Gastrocnemius medialis (tissue), 4 donors: ENCODE data around the gene SLC5A4. TPM values are rescaled to one million over a fixed set of nuclear protein-coding genes. Genes with fewer than 3 reads are reported as not detected.

ENCODE experiments used
- ATAC-seq, 2 donors: fragments of 150-250 bp; one replicate each; pipeline ENCODE4 v1.9.1; 2016
- DNase-seq, 2 donors: peaks; one replicate each; pipeline ENCODE4 v3.0.0-alpha.2; 2019
- H3K27ac ChIP-seq, 4 donors: fragments of 200-600 bp; sonication (generic); 1 replicate in 1 of 4; 2 replicates in 3 of 4; pipeline ENCODE4 v1.5.1; 2016 to 2018; ENCODE audit warnings: mild to moderate bottlenecking in 2 of 4, moderate library complexity in 1 of 4
- H3K27me3 ChIP-seq, 3 donors: fragments of 200-600 bp; sonication (generic) in 2 of 3; 1 replicate in 1 of 3; 2 replicates in 2 of 3; pipeline versions ENCODE4 v1.5.1 to v1.6.0; 2016 to 2019; ENCODE audit warnings: mild to moderate bottlenecking in 1 of 3, moderate library complexity in 1 of 3
- H3K36me3 ChIP-seq, 2 donors: fragments of 200-600 bp; sonication (generic) in 1 of 2; one replicate each; pipeline ENCODE4 v1.5.1; 2017 to 2018
- H3K4me1 ChIP-seq, 2 donors: fragments of 200-600 bp; sonication (generic) in 1 of 2; one replicate each; pipeline ENCODE4 v1.5.1; 2016 to 2017; ENCODE audit warnings: mild to moderate bottlenecking in 2 of 2
- H3K4me3 ChIP-seq, 4 donors: fragments of 200-600 bp; sonication (generic) in 3 of 4; 1 replicate in 1 of 4; 2 replicates in 3 of 4; pipeline ENCODE4 v1.5.1; 2016 to 2019; ENCODE audit warnings: mild to moderate bottlenecking in 2 of 4
- H3K9me3 ChIP-seq, 3 donors: fragments of 200-600 bp; sonication (generic) in 2 of 3; 1 replicate in 1 of 3; 2 replicates in 2 of 3; pipeline ENCODE4 v1.5.1; 2016 to 2019
- CTCF ChIP-seq, 5 experiments: fragments of 450-650 bp in 3 of 5; fragments of 200-600 bp in 2 of 5; sonication (generic) in 2 of 5; IDR thresholded peaks in 4 of 5; conservative IDR thresholded peaks in 1 of 5; 1 replicate in 4 of 5; 2 replicates in 1 of 5; pipeline ENCODE4 v1.5.1; 2016 to 2019; ENCODE audit warnings: antibody characterized with exemption in 5 of 5, mild to moderate bottlenecking in 3 of 5, moderate library complexity in 3 of 5
- POLR2A ChIP-seq, 2 donors: fragments of 450-650 bp; IDR thresholded peaks; one replicate each; pipeline ENCODE4 v1.6.1; 2017; ENCODE audit warnings: antibody characterized with exemption in 2 of 2, mild to moderate bottlenecking in 2 of 2, moderate library complexity in 2 of 2
- in situ Hi-C, 4 donors: fragments of 200-750 bp; cut with MboI; loops; one replicate each; pipeline versions ENCODE4 v1.15.0 to v1.8.0; 2017; ENCODE audit warnings: low sequenced_read_pairs in 4 of 4
- intact Hi-C: fragments of 100-400 bp; cut with DNase I; formaldehyde crosslinking; loops from one replicate; pipeline ENCODE4 v1.15.1; 2023; ENCODE audit warnings: low total_unique reads
- total RNA-seq, 4 donors: library from RNA; depleted of rRNA; stranded (reverse); fragments of >200 nt; gene quantifications; one replicate each; pipeline versions ENCODE4 v1.1.0 to v1.2.3, GENCODE V29; 2016

SLC5A4 gene
- total RNA-seq, 4 donors from 2014 or later, result 0.18 TPM; not detected in 3

DNA sequence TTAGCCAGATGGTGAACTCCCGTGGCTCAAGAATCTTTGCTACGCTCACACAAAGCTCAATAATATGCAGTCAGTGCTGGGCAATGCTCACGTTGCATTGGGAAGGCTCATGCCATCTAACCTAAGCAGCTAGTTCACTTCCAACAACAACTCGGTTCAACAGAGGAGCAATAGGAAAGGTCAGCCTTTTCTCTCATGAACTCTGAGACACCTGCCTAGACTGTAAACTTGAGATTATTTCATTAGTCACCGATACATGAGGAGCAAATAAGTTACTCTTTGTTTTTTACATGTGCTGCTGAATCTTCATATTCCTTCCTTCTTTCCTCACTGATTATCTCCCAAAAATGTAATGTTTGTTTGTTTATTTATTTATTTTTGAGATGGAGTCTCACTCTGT lies 9.0 kb downstream of the SLC5A4 start:
- H3K4me1 ChIP-seq, result no peaks in the 10 kb centered on the region
- no peaks in the 10 kb centered on the region for H3K27me3 ChIP-seq
- TF ChIP-seq CTCF (IDR thresholded peaks at IDR 0.05 in 4 of 5, conservative IDR thresholded peaks at IDR 0.05 in 1 of 5) (no peak), POLR2A (IDR thresholded peaks at IDR 0.05) (no peak)
- in situ Hi-C loops (loop anchor here in 1 of 4 donors (25.0 kb wide), 1 partner anchor 91 kb away; no protein-coding TSS in a partner anchor), intact Hi-C loops (no loop called here)
- ATAC-seq, result no peak
- no peak overlapping the region for H3K27ac ChIP-seq
- H3K4me3 ChIP-seq, result no peak overlapping the region
- no peaks in the 10 kb centered on the region for H3K36me3 ChIP-seq
- no peak for DNase-seq
- H3K9me3 ChIP-seq, result no peaks in the 10 kb centered on the region

- intact Hi-C loops, result no loop called here
- TF ChIP-seq POLR2A (IDR thresholded peaks at IDR 0.05) (no peak), CTCF (IDR thresholded peaks at IDR 0.05 in 4 of 5, conservative IDR thresholded peaks at IDR 0.05 in 1 of 5) (no peak)
These were observed 10.1 kb downstream of the SLC5A4 start for GRCh38 chr22:32245042-32245441.

GRCh38 chr22:32244547-32244946 lies 10.6 kb downstream of the SLC5A4 start:
- in situ Hi-C loops, result loop anchor here in 1 of 4 donors (25.0 kb wide), 1 partner anchor 93 kb away; no protein-coding TSS in a partner anchor
- H3K9me3 ChIP-seq, result no peaks in the 10 kb centered on the region
- no peak overlapping the region for H3K4me3 ChIP-seq
- no peaks in the 10 kb centered on the region for H3K4me1 ChIP-seq
- DNase-seq (no peak), ATAC-seq (no peak)
- H3K27me3 ChIP-seq, result no peaks in the 10 kb centered on the region
- no peak for TF ChIP-seq POLR2A (IDR thresholded peaks at IDR 0.05)
- no peak for TF ChIP-seq CTCF (IDR thresholded peaks at IDR 0.05 in 4 of 5, conservative IDR thresholded peaks at IDR 0.05 in 1 of 5)
- H3K27ac ChIP-seq, result no peak overlapping the region
- no peaks in the 10 kb centered on the region for H3K36me3 ChIP-seq
- intact Hi-C loops, result no loop called here

More at GRCh38 chr22:32245042-32245441, 10.1 kb downstream of the SLC5A4 start:
- DNase-seq (no peak), ATAC-seq (no peak)
- Histone ChIP-seq H3K4me3 (no peak overlapping the region), H3K9me3 (no peaks in the 10 kb centered on the region), H3K27me3 (no peaks in the 10 kb centered on the region), H3K4me1 (no peaks in the 10 kb centered on the region), H3K36me3 (no peaks in the 10 kb centered on the region), H3K27ac (no peak overlapping the region)
- in situ Hi-C loops, result loop anchor here in 1 of 4 donors (25.0 kb wide), 1 partner anchor 92 kb away; no protein-coding TSS in a partner anchor

- peaks cover 0 to 1% (median 0%) of the 10 kb centered on the region in 3 donors for H3K27me3 ChIP-seq
- no peak for TF ChIP-seq CTCF (IDR thresholded peaks at IDR 0.05 in 4 of 5, conservative IDR thresholded peaks at IDR 0.05 in 1 of 5)
- TF ChIP-seq POLR2A (IDR thresholded peaks at IDR 0.05), result no peak
These were observed 14.7 kb downstream of the SLC5A4 start for GRCh38 chr22:32240461-32240860.

DNA sequence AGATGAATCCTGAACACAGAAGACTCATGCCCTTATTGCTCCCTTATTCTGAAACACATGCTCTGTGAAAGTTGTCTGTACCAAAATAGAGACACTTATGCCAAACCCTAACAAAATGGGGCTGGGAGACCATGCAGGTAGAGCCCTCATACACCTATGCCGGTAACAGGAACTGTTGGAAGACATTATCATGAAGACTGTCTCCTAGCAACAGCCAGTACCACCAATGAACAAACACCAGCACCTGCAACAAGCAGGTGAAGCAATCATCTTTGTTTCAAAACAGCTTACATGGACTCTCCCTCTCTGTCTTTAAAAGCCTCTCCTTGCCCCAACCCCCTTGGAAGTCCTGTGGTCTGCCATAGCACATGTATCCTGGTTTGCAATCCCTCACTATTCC lies 17.2 kb downstream of the SLC5A4 start:
- Histone ChIP-seq H3K4me1 (no peaks in the 10 kb centered on the region), H3K9me3 (no peaks in the 10 kb centered on the region), H3K4me3 (no peak overlapping the region), H3K27ac (no peak overlapping the region), H3K27me3 (peaks cover 0 to 5% (median 4%) of the 10 kb centered on the region in 3 donors), H3K36me3 (no peaks in the 10 kb centered on the region)
- no peak for ATAC-seq
- in situ Hi-C loops (loop anchor here in 1 of 4 donors (25.0 kb wide), 1 partner anchor 99 kb away; no protein-coding TSS in a partner anchor), intact Hi-C loops (no loop called here)
- no peak for DNase-seq
- TF ChIP-seq POLR2A (IDR thresholded peaks at IDR 0.05) (no peak), CTCF (IDR thresholded peaks at IDR 0.05 in 4 of 5, conservative IDR thresholded peaks at IDR 0.05 in 1 of 5) (no peak)

More at GRCh38 chr22:32240461-32240860, 14.7 kb downstream of the SLC5A4 start:
- H3K36me3 ChIP-seq, result no peaks in the 10 kb centered on the region
- no peak overlapping the region for H3K4me3 ChIP-seq
- DNase-seq (no peak), ATAC-seq (no peak)
- no peaks in the 10 kb centered on the region for H3K4me1 ChIP-seq
- intact Hi-C loops (no loop called here), in situ Hi-C loops (loop anchor here in 1 of 4 donors (25.0 kb wide), 1 partner anchor 97 kb away; no protein-coding TSS in a partner anchor)
- no peaks in the 10 kb centered on the region for H3K9me3 ChIP-seq
- no peak overlapping the region for H3K27ac ChIP-seq
